GM19025 (cell line): ENCODE measurements around the gene MSL3B.
"Not testable (repeated sequence)": the region's sequence is repeated elsewhere in the genome, so short reads cannot be mapped to it uniquely, and the experiment has no call there.

Experiments
- ATAC-seq: cut with Tn5 transposase; IDR thresholded peaks from one replicate; pipeline ENCODE4 v1.9.1; 2021; ENCODE audit warnings: mild to moderate bottlenecking, low read depth, moderate library complexity; ENCODE audit not compliant: unreplicated experiment

MSL3B gene

DNA sequence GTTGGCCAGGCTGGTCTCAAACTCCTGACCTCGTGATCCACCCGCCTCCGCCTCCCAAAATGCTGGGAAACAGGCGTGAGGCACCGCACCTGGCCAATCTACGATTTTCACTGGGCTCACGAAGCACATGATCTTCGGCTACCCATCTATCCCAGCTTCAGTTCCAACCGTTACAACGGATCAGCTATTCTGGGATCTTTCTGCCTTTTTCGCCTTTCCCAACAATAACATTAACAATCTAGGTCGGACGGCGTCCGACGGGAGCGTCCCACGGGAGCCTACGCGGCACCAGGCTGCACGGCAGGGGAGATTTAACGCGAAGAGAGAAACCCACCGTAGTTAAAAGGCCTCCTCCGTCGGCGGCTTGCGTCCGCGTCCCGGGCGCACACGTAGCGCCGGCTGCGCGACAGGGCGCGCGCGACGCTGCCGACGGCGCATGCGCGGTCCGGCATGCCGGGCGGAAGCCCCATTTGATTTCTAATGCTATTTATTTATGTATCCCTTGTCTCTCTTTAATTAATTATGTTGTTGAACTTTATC lies at the start of gene MSL3B:
Gene MSL3B, minus strand, starts transcription at position 394 of the 540 bp plus-strand sequence.
- no peak for ATAC-seq

DNA sequence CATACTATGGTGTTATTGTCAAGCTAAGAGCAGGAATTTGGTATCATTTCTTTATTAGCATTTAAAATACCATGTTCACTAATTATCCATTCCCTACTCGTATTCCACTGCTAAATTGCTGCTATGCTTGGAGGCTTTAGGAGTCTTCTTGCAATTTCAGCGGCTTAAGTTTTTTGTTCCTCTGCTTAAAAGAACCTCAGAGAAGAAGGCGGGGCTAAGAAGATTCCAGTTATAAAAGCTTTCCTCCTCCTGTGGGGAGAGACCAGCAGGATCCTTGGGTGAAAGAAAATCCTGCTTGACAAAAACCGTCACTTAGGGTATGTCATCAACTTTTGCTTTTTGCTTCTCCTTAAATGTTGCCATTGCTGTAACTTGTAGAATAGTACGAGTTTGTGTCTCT lies 48.9 kb upstream of the MSL3B start, which contains the start of gene TRPM8:
Gene TRPM8, plus strand, starts transcription at position 258 of the 400 bp plus-strand sequence. CDS start 9,165 bp downstream, outside the sequence.
- ATAC-seq = no peak

DNA sequence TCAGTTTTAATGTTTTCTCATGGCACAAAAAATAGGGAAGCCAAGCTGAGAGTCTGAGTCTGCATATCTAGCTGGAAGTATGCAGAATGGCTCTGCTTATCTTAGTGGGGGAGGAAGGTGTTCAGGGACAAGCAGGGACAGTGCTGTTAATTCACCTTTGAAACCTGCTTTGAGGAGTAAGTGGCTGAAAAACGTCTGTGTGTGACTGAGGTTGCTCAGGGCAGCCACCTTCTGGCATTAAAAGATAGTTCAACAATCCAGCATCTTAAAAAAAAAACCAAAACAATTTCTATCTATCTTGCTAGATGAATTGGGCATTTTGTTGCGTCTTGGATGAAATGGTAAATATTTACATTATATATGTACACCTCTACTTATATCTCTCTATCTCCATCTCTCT lies 46.9 kb upstream of the MSL3B start:
- ATAC-seq = no peak

- ATAC-seq = no peak
Observed at GRCh38 chr2:233912691-233913423, 44.7 kb upstream of the MSL3B start.

DNA sequence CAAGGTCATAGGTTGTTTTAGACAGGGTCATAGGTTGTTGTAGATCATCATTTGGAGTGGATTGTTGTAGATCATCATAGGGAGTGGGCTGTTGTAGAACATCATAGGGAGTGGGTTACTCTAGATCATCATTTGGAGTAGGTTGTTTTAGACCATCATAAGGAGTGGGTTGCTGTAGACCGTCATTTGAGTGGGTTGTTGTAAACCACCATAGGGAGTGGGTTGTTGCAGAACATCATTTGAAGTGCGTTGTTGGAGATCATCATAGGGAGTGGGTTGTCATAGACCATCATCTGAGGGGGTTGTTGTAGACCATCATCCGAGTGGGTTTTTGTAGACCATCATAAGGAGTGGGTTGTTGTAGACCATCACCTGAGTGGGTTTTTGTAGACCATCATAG lies 39.4 kb upstream of the MSL3B start:
- ATAC-seq = no peak

GRCh38 chr2:233905945-233906344 lies 37.8 kb upstream of the MSL3B start:
- no peak for ATAC-seq

- ATAC-seq = no peak
Observed at GRCh38 chr2:233901884-233902283, 33.7 kb upstream of the MSL3B start.

- no peak for ATAC-seq
Observed at GRCh38 chr2:233901367-233901766, 33.2 kb upstream of the MSL3B start.

DNA sequence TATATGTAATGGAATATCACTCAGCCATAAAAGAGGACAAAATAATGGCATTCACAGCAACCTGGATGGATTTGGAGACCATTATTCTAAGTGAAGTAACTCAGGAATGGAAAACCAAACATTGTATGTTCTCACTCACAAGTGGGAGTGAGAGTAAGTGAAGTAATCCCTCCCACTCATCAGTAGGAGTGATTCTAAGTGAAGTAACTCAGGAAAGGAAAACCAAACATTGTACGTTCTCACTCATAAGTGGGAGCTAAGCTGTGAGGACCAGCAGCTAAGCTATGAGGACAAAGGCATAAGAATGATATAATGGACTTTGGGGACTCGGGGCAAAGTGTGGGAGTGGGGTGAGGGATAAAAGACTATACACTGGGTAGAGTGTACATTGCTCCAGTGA lies 28.1 kb upstream of the MSL3B start:
- not testable (repeated sequence) for ATAC-seq

- ATAC-seq = no peak
Observed at GRCh38 chr2:233892793-233893192, 24.6 kb upstream of the MSL3B start.

DNA sequence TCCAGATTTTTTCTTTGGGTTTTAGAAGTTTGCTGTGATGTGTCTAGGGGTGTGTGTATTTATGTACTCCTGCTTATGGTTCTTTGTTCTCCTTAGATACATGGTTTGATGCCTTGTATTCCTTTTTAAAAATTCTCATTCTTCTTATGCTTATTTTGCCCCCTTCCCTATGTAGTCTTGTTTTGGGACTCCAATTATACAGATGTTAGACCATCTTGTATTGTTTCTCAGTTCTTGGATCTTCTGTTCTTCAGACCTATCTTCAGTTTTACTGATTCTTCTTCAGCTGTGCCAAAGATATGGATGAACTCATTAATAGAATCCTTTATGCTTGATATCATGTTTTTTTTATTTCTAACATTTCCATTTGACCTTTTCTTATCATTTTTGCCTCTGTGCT lies 14.2 kb upstream of the MSL3B start:
- no peak for ATAC-seq

GRCh38 chr2:233872125-233872524 lies 3.9 kb upstream of the MSL3B start:
- not testable (repeated sequence) for ATAC-seq

- no peak for ATAC-seq
Observed at GRCh38 chr2:233871432-233871831, 3.2 kb upstream of the MSL3B start.

DNA sequence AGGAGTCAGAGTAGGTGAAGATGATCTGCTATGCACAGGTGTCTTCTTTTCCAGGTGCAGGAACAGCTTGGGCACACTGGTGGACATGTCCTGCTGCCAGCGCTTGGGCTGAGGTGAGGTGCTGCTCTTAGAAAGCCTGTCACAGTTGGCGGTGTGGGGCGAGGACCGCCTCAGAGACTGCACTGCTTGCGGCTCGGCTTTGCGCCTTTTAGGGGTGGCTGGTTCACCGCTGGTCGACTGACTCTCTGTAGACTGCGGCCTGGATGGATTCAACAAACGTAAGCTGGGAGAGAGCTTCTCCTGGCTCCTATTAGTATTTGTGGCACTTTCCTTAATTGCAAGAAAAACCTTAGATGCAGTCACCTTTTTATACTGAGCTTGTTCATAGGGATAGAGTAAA lies 1.7 kb downstream of the MSL3B start:
- ATAC-seq = no peak

GRCh38 chr2:233865838-233866237 lies 2.3 kb downstream of the MSL3B start:
- ATAC-seq = no peak

GRCh38 chr2:233862261-233862768 lies 5.9 kb downstream of the MSL3B start:
- ATAC-seq = no peak

DNA sequence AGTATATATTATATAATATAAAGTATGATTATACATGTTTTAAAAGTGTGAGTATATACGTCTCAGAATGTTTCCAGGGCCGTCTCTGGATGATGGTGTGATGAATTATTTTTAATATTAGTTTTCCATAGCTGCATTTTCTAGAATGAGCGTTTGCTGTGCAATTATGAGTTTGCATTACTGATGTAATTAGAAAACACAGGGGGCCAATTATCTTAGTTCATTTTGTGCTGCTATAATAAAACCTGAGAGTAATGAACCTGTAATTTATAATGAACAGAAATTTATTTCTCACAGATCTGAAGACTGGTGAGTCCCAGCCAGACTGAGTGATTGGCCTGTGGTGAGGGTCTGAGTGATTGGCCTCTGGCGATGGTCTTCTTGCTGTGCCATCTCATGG lies 9.9 kb downstream of the MSL3B start:
- ATAC-seq = no peak

GRCh38 chr2:233857511-233858141 lies 10.6 kb downstream of the MSL3B start:
- ATAC-seq = no peak

DNA sequence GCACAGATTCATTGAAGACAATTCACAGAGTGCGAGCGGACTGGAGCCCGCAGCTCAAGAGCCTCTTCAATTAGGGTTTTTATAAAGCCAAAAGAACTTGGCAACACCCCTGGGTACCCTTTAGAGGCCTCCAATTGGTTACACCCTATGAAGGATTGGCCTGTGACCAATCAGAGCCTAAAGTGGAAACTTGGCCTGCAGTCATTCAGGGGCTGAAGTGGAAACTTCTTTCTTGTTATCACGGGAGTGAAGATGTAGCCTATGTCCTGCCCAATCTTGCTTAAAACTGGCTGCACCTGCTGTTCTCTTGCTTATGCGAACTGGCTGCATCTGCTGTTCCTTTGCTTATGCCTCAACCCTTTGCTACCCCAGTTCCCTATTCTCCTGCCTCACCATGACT lies 12.0 kb downstream of the MSL3B start:
- no peak for ATAC-seq

GRCh38 chr2:233855345-233855744 lies 12.8 kb downstream of the MSL3B start:
- no peak for ATAC-seq

DNA sequence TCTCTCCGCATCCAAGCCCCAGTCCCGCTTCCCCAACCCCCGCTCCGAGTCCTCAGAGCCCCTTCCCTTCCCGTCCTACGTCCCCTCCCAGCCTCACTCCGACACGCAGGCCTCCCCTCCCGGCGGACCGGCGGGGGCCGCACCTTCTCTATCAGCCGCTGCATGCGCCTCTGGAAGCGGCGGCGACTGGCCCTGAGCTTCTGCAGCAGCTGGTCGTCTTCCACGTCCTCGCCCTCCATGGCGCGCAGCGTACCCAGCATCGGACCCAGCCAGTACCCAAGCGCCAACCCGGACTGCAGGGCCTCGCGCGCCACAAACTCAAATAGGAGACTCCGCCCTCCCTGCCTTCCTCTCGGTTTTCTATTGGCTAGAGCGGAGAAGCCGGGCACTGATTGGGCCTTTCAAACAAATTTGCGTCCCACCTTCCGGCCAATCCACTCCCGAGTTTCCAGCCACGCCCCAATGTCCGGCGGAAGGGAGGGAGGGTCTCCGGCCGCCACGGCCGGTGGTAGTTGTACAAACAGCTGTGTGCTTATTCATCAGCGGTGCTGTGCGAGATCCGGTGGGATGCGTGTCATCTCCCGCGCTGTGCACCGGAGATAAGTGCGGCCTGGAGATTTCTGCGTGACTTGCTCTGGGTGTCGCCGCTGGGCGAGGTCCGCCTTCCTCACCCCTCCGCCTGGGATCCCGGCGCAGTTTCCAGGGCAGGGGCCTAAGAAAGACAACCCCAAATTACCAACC lies 13.8 kb downstream of the MSL3B start, which contains the start of gene HJURP:
Gene HJURP, minus strand, starts transcription at position 295 of the 741 bp plus-strand sequence. Its CDS starts 35 bp downstream, at position 260.
- ATAC-seq = peak; percentile 98
